Mesenchymal stem cell (in vitro differentiated cells and primary cell): ENCODE data around the gene ESPN.

Source experiments
- DNase-seq: peaks from one replicate; pipeline ENCODE4 v3.0.0-alpha.2; 2013
- H2AFZ ChIP-seq: one replicate; pipeline ENCODE4 v1.6.1; 2013; ENCODE audit warnings: low read depth, mild to moderate bottlenecking, control low read depth, inconsistent platforms, low read length, moderate library complexity
- H2AK5ac ChIP-seq: 2 replicates; pipeline ENCODE4 v1.6.1; 2013; ENCODE audit warnings: low read length, moderate library complexity, mild to moderate bottlenecking, inconsistent platforms; ENCODE audit not compliant: severe bottlenecking
- H2BK120ac ChIP-seq: one replicate; pipeline ENCODE4 v1.6.1; 2013; ENCODE audit warnings: low read depth, mild to moderate bottlenecking, inconsistent platforms, low read length, moderate library complexity
- H2BK12ac ChIP-seq, 2 experiments: one replicate each; pipeline ENCODE4 v1.6.1; 2013; ENCODE audit warnings: inconsistent platforms in 2 of 2, low read length in 2 of 2, mild to moderate bottlenecking in 2 of 2, moderate library complexity in 2 of 2, control low read depth in 1 of 2
- H2BK15ac ChIP-seq: one replicate; pipeline ENCODE4 v1.6.1; 2013; ENCODE audit warnings: mild to moderate bottlenecking, low read depth, inconsistent platforms; ENCODE audit not compliant: poor library complexity, severe bottlenecking
- H2BK5ac ChIP-seq: 2 replicates; pipeline ENCODE4 v1.6.1; 2013; ENCODE audit warnings: low read depth, mild to moderate bottlenecking, low read length, control low read depth, inconsistent platforms; ENCODE audit not compliant: poor library complexity, severe bottlenecking
- H3K14ac ChIP-seq, 2 experiments: one replicate each; pipeline ENCODE4 v1.6.1; 2013; ENCODE audit warnings: inconsistent platforms in 2 of 2, low read length in 2 of 2, control low read depth in 1 of 2, mild to moderate bottlenecking in 1 of 2, moderate library complexity in 1 of 2
- H3K18ac ChIP-seq, 2 experiments: one replicate each; pipeline ENCODE4 v1.6.1; 2013; ENCODE audit warnings: inconsistent platforms in 2 of 2, low read length in 2 of 2, control low read depth in 1 of 2, low read depth in 1 of 2, mild to moderate bottlenecking in 1 of 2
- H3K23ac ChIP-seq, 2 experiments: one replicate each; pipeline ENCODE4 v1.6.1; 2013; ENCODE audit warnings: inconsistent platforms in 2 of 2, low read length in 2 of 2, mild to moderate bottlenecking in 2 of 2, moderate library complexity in 2 of 2, control low read depth in 1 of 2
- H3K27ac ChIP-seq: 2 replicates; pipeline ENCODE4 v1.5.1; 2013; ENCODE audit warnings: mild to moderate bottlenecking, moderate library complexity, low read length, control low read depth, inconsistent platforms; ENCODE audit not compliant: poor library complexity, severe bottlenecking
- H3K27me3 ChIP-seq, 2 experiments: 2 replicates each; pipeline versions ENCODE4 v1.6.1 to v1.7.0; 2013; ENCODE audit warnings: low read length in 2 of 2, mild to moderate bottlenecking in 2 of 2, moderate library complexity in 2 of 2, control low read depth in 1 of 2, inconsistent platforms in 1 of 2; ENCODE audit not compliant: control insufficient read depth in 1 of 2, insufficient read depth in 1 of 2
- H3K36me3 ChIP-seq, 2 experiments: 2 replicates each; pipeline versions ENCODE4 v1.6.1 to v1.7.0; 2013; ENCODE audit warnings: low read length in 2 of 2, control low read depth in 1 of 2, inconsistent platforms in 1 of 2, low read depth in 1 of 2, mild to moderate bottlenecking in 1 of 2; ENCODE audit not compliant: insufficient read depth in 2 of 2, control insufficient read depth in 1 of 2
- H3K4ac ChIP-seq, 2 experiments: one replicate each; pipeline ENCODE4 v1.6.1; 2013; ENCODE audit warnings: inconsistent platforms in 2 of 2, low read length in 2 of 2, mild to moderate bottlenecking in 2 of 2, moderate library complexity in 2 of 2, control low read depth in 1 of 2, low read depth in 1 of 2
- H3K4me1 ChIP-seq: 2 replicates; pipeline ENCODE4 v1.6.1; 2013; ENCODE audit warnings: low read depth, low read length, control low read depth; ENCODE audit not compliant: control insufficient read depth, insufficient read depth
- H3K4me2 ChIP-seq: 2 replicates; pipeline ENCODE4 v1.6.1; 2013; ENCODE audit warnings: low read length, mild to moderate bottlenecking, inconsistent platforms; ENCODE audit not compliant: poor library complexity, severe bottlenecking
- H3K4me3 ChIP-seq, 2 experiments: 2 replicates each; pipeline versions ENCODE4 v1.5.1 to v1.7.0; 2013; ENCODE audit warnings: low read length in 2 of 2, mild to moderate bottlenecking in 2 of 2, control low read depth in 1 of 2, low read depth in 1 of 2; ENCODE audit not compliant: insufficient read depth in 1 of 2
- H3K79me1 ChIP-seq: replicated peaks from 2 replicates; pipeline ENCODE4 v1.6.1; 2013; ENCODE audit warnings: mild to moderate bottlenecking, control low read depth, low read length, inconsistent platforms; ENCODE audit not compliant: poor library complexity, severe bottlenecking
- H3K9ac ChIP-seq: 2 replicates; pipeline ENCODE4 v1.7.0; 2013; ENCODE audit warnings: mild to moderate bottlenecking, low read length, moderate library complexity
- H3K9me3 ChIP-seq: 2 replicates; pipeline ENCODE4 v1.7.0; 2013; ENCODE audit warnings: mild to moderate bottlenecking, low read length; ENCODE audit not compliant: control insufficient read depth
- H4K8ac ChIP-seq: one replicate; pipeline ENCODE4 v1.6.1; 2013; ENCODE audit warnings: inconsistent platforms, mild to moderate bottlenecking, low read length, moderate library complexity
- H4K91ac ChIP-seq: one replicate; pipeline ENCODE4 v1.6.1; 2013; ENCODE audit warnings: mild to moderate bottlenecking, low read length, inconsistent platforms
- WGBS: methylation state at CpG from one replicate; pipeline ENCODE4 v1.1.7; 2013; ENCODE audit warnings: mixed read lengths; 5-methylcytosine and 5-hydroxymethylcytosine counted together

ESPN gene

DNA sequence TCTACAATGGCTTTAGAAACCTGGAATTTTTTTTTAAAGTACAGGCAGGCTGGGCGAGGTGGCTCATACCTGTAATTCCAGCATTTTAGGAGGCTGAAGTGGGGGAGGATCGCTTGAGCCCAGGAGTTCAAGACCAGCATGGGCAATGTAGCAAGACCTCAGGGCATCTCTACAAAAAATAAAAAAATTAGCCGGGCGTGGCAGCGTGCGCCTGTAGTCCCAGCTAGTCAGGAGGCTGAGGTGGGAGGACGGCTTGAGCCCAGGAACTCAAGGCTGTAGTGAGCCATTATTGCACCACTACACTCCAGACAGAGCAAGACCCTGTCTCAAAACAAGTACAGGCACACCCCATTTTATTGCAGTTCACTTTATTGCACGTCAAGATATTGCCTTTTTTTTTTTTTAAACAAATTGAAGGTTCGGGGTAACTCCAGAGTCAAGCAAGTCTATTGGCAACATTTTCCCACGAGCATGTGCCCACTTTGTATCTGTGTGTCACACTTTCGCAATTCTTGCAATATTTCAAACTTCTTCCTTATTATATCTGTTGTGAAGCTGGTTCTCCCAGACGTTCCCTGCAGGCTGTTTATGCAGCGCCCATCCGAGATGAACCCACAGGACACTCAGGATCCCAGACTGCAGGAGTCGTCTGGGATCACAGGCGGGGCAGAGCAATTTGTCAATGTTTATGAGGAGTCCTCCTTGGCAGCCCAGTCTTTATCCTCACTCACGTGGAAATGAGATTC is 9.5 kb upstream of the ESPN start:
- no peak overlapping the region for H3K4me2 ChIP-seq
- peaks cover 21% of the 10 kb centered on the region for H3K4me1 ChIP-seq
- H3K9ac ChIP-seq, result peak overlapping the region; percentile 41
- no peak overlapping the region for H2BK5ac ChIP-seq
- peaks cover 49 to 62% of the 10 kb centered on the region in 2 experiments for H3K27me3 ChIP-seq
- 65% methylated on average over 17 of the region's 17 CpGs for WGBS
- H3K79me1 ChIP-seq, result no peaks in the 10 kb centered on the region
- H3K27ac ChIP-seq, result no peak overlapping the region
- H2BK12ac ChIP-seq, result peak overlapping the region in 1 of 2 experiments; percentile 82
- H3K14ac ChIP-seq, result no peak overlapping the region
- no peak overlapping the region for H2AK5ac ChIP-seq
- DNase-seq, result no peak
- no peak overlapping the region for H4K8ac ChIP-seq
- no peak overlapping the region for H2BK120ac ChIP-seq
- H4K91ac ChIP-seq, result no peak overlapping the region
- H3K4ac ChIP-seq, result no peak overlapping the region
- H2BK15ac ChIP-seq, result no peak overlapping the region
- H3K18ac ChIP-seq, result no peak overlapping the region
- no peak overlapping the region for H3K23ac ChIP-seq
- H3K36me3 ChIP-seq, result no peaks in the 10 kb centered on the region
- no peak overlapping the region for H2AFZ ChIP-seq
- H3K9me3 ChIP-seq, result no peaks in the 10 kb centered on the region
- H3K4me3 ChIP-seq, result peak overlapping the region in 1 of 2 experiments; percentile 45

DNA sequence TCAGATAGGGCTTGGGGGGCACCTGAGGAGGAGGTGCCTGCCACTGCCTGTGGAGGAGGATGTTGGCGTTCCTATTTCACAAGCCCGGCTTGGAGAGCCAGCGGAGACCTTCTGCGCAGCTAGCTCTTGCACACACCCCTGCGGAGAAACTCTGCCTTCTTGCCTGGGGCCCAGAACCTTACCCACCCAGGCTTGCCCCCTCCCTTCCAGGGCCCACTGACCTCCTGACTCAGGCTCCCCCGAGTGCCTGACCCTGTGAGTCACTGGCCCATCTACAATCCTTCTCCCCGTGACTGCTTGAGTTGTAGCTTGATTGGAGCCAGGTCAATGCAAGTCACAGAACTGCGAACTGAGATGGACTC is 8.3 kb upstream of the ESPN start:
- no peak overlapping the region for H3K4me2 ChIP-seq
- no peak overlapping the region for H3K27ac ChIP-seq
- no peak for DNase-seq
- no peak overlapping the region for H2BK5ac ChIP-seq
- peak overlapping the region in 1 of 2 experiments; percentile 11 for H2BK12ac ChIP-seq
- H4K8ac ChIP-seq, result no peak overlapping the region
- H3K4me3 ChIP-seq, result no peak overlapping the region
- H2BK15ac ChIP-seq, result no peak overlapping the region
- WGBS, result 70% methylated on average over 6 of the region's 8 CpGs
- no peak overlapping the region for H2AFZ ChIP-seq
- no peak overlapping the region for H2AK5ac ChIP-seq
- no peak overlapping the region for H3K23ac ChIP-seq
- H3K14ac ChIP-seq, result no peak overlapping the region
- H4K91ac ChIP-seq, result no peak overlapping the region
- no peaks in the 10 kb centered on the region for H3K79me1 ChIP-seq
- H3K9ac ChIP-seq, result no peak overlapping the region
- no peaks in the 10 kb centered on the region for H3K9me3 ChIP-seq
- H3K18ac ChIP-seq, result no peak overlapping the region
- peaks cover 55 to 69% of the 10 kb centered on the region in 2 experiments for H3K27me3 ChIP-seq
- no peak overlapping the region for H3K4ac ChIP-seq
- peaks cover 27% of the 10 kb centered on the region for H3K4me1 ChIP-seq
- H2BK120ac ChIP-seq, result no peak overlapping the region
- no peaks in the 10 kb centered on the region for H3K36me3 ChIP-seq

DNA sequence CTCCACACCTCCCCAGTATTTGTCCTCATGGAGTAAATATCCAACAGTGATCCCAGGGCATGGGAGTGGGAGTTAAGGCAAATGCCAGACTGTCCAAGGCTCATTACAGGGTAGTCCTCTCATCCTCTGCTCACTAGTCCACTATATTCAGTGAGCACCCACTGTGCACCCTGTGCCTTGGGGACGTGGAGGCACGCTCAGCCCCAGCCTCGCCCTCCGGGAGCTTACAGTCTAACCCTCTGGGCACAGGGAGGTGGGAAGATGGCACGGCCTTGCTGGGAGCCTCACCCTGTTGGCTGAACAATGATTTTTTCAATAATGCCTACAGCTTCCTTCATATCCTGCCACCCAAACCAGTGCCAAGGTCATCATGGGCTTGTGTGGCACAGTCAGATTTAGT is 7.7 kb upstream of the ESPN start:
- Histone ChIP-seq H2BK12ac (no peak overlapping the region), H3K27me3 (peaks cover 59 to 72% of the 10 kb centered on the region in 2 experiments), H3K4me3 (no peak overlapping the region), H2AFZ (no peak overlapping the region), H2BK5ac (no peak overlapping the region), H2BK15ac (no peak overlapping the region), H2BK120ac (no peak overlapping the region), H4K91ac (no peak overlapping the region), H3K4ac (no peak overlapping the region), H3K9ac (no peak overlapping the region), H3K18ac (no peak overlapping the region), H3K14ac (no peak overlapping the region), H4K8ac (no peak overlapping the region), H3K79me1 (no peaks in the 10 kb centered on the region), H3K4me2 (no peak overlapping the region), H3K36me3 (no peaks in the 10 kb centered on the region), H3K23ac (no peak overlapping the region), H3K27ac (no peak overlapping the region), H3K9me3 (no peaks in the 10 kb centered on the region), H3K4me1 (peaks cover 27% of the 10 kb centered on the region), H2AK5ac (no peak overlapping the region)
- DNase-seq, result no peak
- WGBS, result 86% methylated on average over 5 of the region's 5 CpGs

DNA sequence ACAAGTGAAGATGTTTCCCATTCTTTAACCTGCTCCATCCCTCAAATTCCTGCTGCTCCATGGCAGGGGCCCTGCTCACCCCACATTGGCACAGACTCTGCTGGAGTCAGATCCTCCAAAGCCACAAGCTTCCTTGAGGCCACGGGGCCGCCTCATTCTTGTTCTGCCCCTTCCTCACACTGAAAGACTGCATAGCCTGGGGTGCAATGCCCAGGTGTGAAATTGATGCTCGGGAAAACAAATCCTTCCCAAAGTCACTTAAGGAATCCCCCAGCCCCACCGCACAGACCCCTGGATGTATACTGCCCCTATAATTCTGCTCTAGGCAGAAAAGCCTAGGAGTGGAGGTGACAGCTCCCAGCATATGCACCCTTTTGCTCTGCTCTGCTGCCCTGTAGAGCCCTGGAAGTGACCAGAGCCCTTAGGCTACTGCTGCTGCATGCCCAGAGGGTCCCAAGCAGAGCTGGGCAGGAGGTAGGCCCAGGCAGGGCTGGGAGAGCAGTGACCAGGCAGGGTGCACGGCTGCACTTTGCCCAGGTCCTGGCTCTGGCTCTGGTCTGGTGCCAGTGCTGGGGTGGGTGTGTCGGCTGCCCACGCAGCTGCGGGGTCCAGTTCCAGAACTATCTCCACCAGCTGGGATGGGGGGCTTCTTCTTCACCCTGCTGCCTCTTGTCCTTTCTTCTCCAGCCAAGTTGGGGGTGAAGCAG is 6.5 kb upstream of the ESPN start:
- no peak overlapping the region for H4K8ac ChIP-seq
- no peaks in the 10 kb centered on the region for H3K9me3 ChIP-seq
- no peak overlapping the region for H4K91ac ChIP-seq
- H3K27ac ChIP-seq, result no peak overlapping the region
- no peak overlapping the region for H3K23ac ChIP-seq
- no peak overlapping the region for H3K4me2 ChIP-seq
- no peak for DNase-seq
- H2BK15ac ChIP-seq, result no peak overlapping the region
- no peak overlapping the region for H3K9ac ChIP-seq
- no peak overlapping the region for H3K18ac ChIP-seq
- no peaks in the 10 kb centered on the region for H3K79me1 ChIP-seq
- H2AFZ ChIP-seq, result no peak overlapping the region
- peaks cover 28% of the 10 kb centered on the region for H3K4me1 ChIP-seq
- no peak overlapping the region for H3K4me3 ChIP-seq
- no peak overlapping the region for H2AK5ac ChIP-seq
- 88% methylated on average over 7 of the region's 8 CpGs for WGBS
- no peak overlapping the region for H2BK12ac ChIP-seq
- peaks cover 66 to 81% of the 10 kb centered on the region in 2 experiments for H3K27me3 ChIP-seq
- no peak overlapping the region for H2BK5ac ChIP-seq
- no peak overlapping the region for H2BK120ac ChIP-seq
- no peak overlapping the region for H3K4ac ChIP-seq
- no peaks in the 10 kb centered on the region for H3K36me3 ChIP-seq
- H3K14ac ChIP-seq, result peak overlapping the region in 1 of 2 experiments; percentile 26
